Sigmoid colon (tissue), 7 donors: ENCODE results near the gene OR5K1. TPM values are rescaled to one million over a fixed set of nuclear protein-coding genes. Genes with fewer than 3 reads are reported as not detected.

ENCODE experiments used
- DNase-seq: peaks from one replicate; pipeline ENCODE4 v3.0.0-alpha.2; 2019
- H3K27ac ChIP-seq, 4 donors: fragments of 200-600 bp; sonication (generic); one replicate each; pipeline ENCODE4 v1.5.1; 2016 to 2019; ENCODE audit warnings: mild to moderate bottlenecking in 1 of 4
- H3K27me3 ChIP-seq, 3 donors: fragments of 200-600 bp; sonication (generic); one replicate each; pipeline ENCODE4 v1.5.1; 2019; ENCODE audit warnings: mild to moderate bottlenecking in 1 of 3
- H3K36me3 ChIP-seq, 4 donors: fragments of 200-600 bp; sonication (generic); one replicate each; pipeline ENCODE4 v1.5.1; 2016 to 2019
- H3K4me1 ChIP-seq, 4 donors: fragments of 200-600 bp; sonication (generic); one replicate each; pipeline ENCODE4 v1.5.1; 2017 to 2019
- H3K4me3 ChIP-seq, 4 donors: fragments of 200-600 bp; sonication (generic); one replicate each; pipeline ENCODE4 v1.5.1; 2017 to 2019; ENCODE audit warnings: mild to moderate bottlenecking in 2 of 4, moderate library complexity in 1 of 4
- H3K9me3 ChIP-seq, 4 donors: fragments of 200-600 bp in 3 of 4; sonication (generic) in 3 of 4; one replicate each; pipeline versions ENCODE4 v1.5.1 to v1.6.1; 2013 to 2019
- CTCF ChIP-seq, 4 experiments: fragments of 450-650 bp in 3 of 4; fragments of 200-600 bp in 1 of 4; IDR thresholded peaks; one replicate each; pipeline ENCODE4 v1.5.1; 2016 to 2019; ENCODE audit warnings: antibody characterized with exemption in 4 of 4, mild to moderate bottlenecking in 3 of 4, moderate library complexity in 2 of 4
- EP300 ChIP-seq, 4 donors: sonication (generic); formaldehyde crosslinking; IDR thresholded peaks; one replicate each; pipeline ENCODE4 v1.6.1; 2017; ENCODE audit warnings: antibody characterized with exemption in 4 of 4
- POLR2A ChIP-seq, 2 donors: fragments of 450-650 bp; IDR thresholded peaks; one replicate each; pipeline ENCODE4 v1.6.1; 2016; ENCODE audit warnings: antibody characterized with exemption in 2 of 2, mild to moderate bottlenecking in 2 of 2, moderate library complexity in 2 of 2
- POLR2AphosphoS5 ChIP-seq, 4 donors: sonication (generic); formaldehyde crosslinking; IDR thresholded peaks; one replicate each; pipeline ENCODE4 v1.6.1; 2017; ENCODE audit warnings: antibody characterized with exemption in 4 of 4
- WGBS, 2 donors: extraction: QIAGEN DNeasy Blood & Tissue Kit; methylation state at CpG; one replicate each; pipeline ENCODE4 v1.1.7; 2013; 5-methylcytosine and 5-hydroxymethylcytosine counted together
- intact Hi-C: fragments of 100-400 bp; cut with DNase I; formaldehyde crosslinking; loops from one replicate; pipeline ENCODE4 v1.15.1; 2023
- polyA plus RNA-seq, 3 donors: library from polyadenylated mRNA; stranded (reverse); fragments of 200-250 nt; gene quantifications; one replicate each; pipeline ENCODE4 v1.2.3, GENCODE V29; 2013
- total RNA-seq, 4 donors: library from RNA; depleted of rRNA; stranded (reverse); fragments of >200 nt; gene quantifications; one replicate each; pipeline ENCODE4 v1.1.0, GENCODE V29; 2016
- donor health status: healthy with polysubstance abuse.
- donor health status: Bipolar disorder and iron deficiency.
- donor health status: healthy.

The OR5K1 gene
- total and polyA plus RNA-seq, 7 donors = not detected

GRCh38 chr3:98457543-98457942 is 5.5 kb upstream of the OR5K1 start:
- no peaks in the 10 kb centered on the region for H3K4me1 ChIP-seq
- no peak overlapping the region for H3K27ac ChIP-seq
- intact Hi-C loops = no loop called here
- H3K27me3 ChIP-seq = no peaks in the 10 kb centered on the region
- H3K4me3 ChIP-seq = no peak overlapping the region
- H3K36me3 ChIP-seq = no peaks in the 10 kb centered on the region
- TF ChIP-seq CTCF (IDR thresholded peaks at IDR 0.05) = no peak
- TF ChIP-seq POLR2A (IDR thresholded peaks at IDR 0.05) = no peak
- no peak for TF ChIP-seq EP300 (IDR thresholded peaks at IDR 0.05)
- no peak for TF ChIP-seq POLR2AphosphoS5 (IDR thresholded peaks at IDR 0.05)
- DNase-seq = no peak
- 87 to 91% methylated on average over 2 of the region's 2 CpGs for WGBS, 2 donors
- peaks cover 0 to 7% (median 2%) of the 10 kb centered on the region in 4 donors for H3K9me3 ChIP-seq

- TF ChIP-seq EP300 (IDR thresholded peaks at IDR 0.05) = no peak
- no peak overlapping the region for H3K27ac ChIP-seq
- no peaks in the 10 kb centered on the region for H3K27me3 ChIP-seq
- peaks cover 0 to 7% (median 2%) of the 10 kb centered on the region in 4 donors for H3K9me3 ChIP-seq
- no peak for DNase-seq
- H3K36me3 ChIP-seq = no peaks in the 10 kb centered on the region
- H3K4me1 ChIP-seq = no peaks in the 10 kb centered on the region
- no peak overlapping the region for H3K4me3 ChIP-seq
- intact Hi-C loops = no loop called here
Observed at GRCh38 chr3:98460220-98460619, 2.8 kb upstream of the OR5K1 start.

DNA sequence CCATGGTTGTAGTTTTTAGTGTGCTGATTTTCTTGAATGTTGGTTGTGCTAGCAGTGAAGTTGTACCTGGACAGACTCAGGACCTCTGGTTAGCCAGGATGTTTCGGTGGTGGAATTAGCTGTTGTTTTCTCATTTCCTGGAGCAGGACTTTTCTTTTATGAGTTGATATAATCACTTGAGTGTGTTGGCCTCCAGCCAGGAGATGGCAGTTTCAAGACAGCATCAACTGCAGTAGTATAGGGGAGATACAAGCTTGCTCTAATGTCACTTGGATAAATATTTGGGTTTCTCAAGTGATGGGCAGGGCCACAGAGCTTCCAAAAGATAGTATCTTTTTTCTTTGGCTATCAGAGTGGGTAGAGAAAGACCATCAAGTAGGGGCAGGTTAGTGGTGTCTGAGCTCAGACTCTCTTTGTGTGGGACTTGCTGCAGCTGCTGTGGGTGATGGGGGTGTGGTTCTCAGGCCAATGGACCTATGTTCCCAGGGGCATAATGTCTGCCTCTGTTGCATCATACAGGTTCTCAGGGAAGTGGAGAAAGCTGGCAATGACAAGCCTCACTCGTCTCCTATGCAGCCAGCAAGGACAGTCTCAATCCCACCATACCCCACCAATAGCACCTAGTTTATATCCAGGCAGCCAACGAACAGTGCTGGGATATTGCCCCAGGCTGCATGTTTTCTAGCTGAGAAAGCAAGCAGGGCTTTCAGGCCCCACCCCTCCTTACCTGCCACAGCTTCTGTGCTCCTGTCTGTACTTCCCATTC is 19.9 kb downstream of the OR5K1 start:
- TF ChIP-seq POLR2AphosphoS5 (IDR thresholded peaks at IDR 0.05) = no peak
- TF ChIP-seq EP300 (IDR thresholded peaks at IDR 0.05) = no peak
- no peak for TF ChIP-seq POLR2A (IDR thresholded peaks at IDR 0.05)
- no peak for TF ChIP-seq CTCF (IDR thresholded peaks at IDR 0.05)
- H3K27ac ChIP-seq = no peak overlapping the region
- H3K4me3 ChIP-seq = no peak overlapping the region
- H3K9me3 ChIP-seq = peaks cover 0 to 21% (median 10%) of the 10 kb centered on the region in 4 donors
- 13 to 55% methylated on average over 3 of the region's 3 CpGs for WGBS, 2 donors
- no peaks in the 10 kb centered on the region for H3K36me3 ChIP-seq
- intact Hi-C loops = no loop called here
- no peak for DNase-seq
- no peaks in the 10 kb centered on the region for H3K4me1 ChIP-seq
- H3K27me3 ChIP-seq = no peaks in the 10 kb centered on the region

DNA sequence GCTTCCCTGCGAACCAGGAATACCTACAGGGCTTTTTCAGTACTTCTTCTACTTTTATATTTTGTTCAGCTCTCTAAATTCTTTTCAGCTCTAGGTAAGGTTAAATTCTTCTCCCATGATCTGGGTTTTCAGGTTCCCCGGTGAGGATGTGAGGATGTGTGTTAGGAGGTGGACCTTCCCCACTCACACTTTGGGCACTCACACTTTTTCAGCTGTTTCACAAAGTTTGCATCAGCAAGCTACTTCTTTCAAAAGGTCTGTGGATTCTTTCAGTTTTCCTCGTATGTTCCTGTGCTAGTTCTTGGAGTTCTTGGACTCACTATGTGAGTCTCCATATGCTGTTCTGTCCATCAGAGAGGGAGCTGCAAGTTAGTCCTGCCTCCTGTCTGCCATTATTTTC is 20.6 kb downstream of the OR5K1 start:
- no peak overlapping the region for H3K4me3 ChIP-seq
- WGBS, 2 donors = 81 to 87% methylated on average over 3 of the region's 3 CpGs
- H3K27me3 ChIP-seq = no peaks in the 10 kb centered on the region
- no peaks in the 10 kb centered on the region for H3K4me1 ChIP-seq
- H3K27ac ChIP-seq = no peak overlapping the region
- no peak for DNase-seq
- no peaks in the 10 kb centered on the region for H3K36me3 ChIP-seq
- H3K9me3 ChIP-seq = peaks cover 0 to 15% (median 7%) of the 10 kb centered on the region in 4 donors
- no peak for TF ChIP-seq EP300 (IDR thresholded peaks at IDR 0.05)
- TF ChIP-seq POLR2AphosphoS5 (IDR thresholded peaks at IDR 0.05) = no peak
- no peak for TF ChIP-seq POLR2A (IDR thresholded peaks at IDR 0.05)
- TF ChIP-seq CTCF (IDR thresholded peaks at IDR 0.05) = no peak
- intact Hi-C loops = no loop called here

DNA sequence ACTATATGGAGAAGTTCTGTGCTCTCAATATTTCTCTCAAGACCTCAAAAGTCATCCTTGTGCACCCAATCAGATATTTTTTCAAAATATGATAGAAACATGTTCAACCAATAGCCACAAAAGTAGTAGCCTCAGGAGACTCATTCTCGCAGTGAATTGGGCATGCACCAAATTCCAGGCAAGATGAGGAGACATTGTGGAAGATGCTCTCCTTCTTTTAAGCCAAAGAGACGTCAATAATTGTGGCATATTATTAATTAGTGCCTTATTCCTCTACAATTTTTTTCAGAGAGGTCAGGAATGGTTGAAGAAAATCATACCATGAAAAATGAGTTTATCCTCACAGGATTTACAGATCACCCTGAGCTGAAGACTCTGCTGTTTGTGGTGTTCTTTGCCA is 34.4 kb downstream of the OR5K1 start, which contains the start of gene OR5K2:
OR5K2 (plus strand) TSS at position 301 of the 400 bp plus-strand sequence; CDS start at position 301, 0 bp downstream.
- Histone ChIP-seq H3K4me1 (no peaks in the 10 kb centered on the region), H3K4me3 (no peak within 1 kb of the TSS), H3K27me3 (no peaks in the 10 kb centered on the region), H3K9me3 (no peaks in the 10 kb centered on the region), H3K36me3 (no peaks in the 10 kb centered on the region), H3K27ac (no peak within 1 kb of the TSS)
- no peak for DNase-seq
- WGBS, 2 donors = 76 to 85% methylated on average over 2 of the region's 2 CpGs
- intact Hi-C loops = no loop called here
- TF ChIP-seq POLR2AphosphoS5 (IDR thresholded peaks at IDR 0.05) (no peak), POLR2A (IDR thresholded peaks at IDR 0.05) (no peak), CTCF (IDR thresholded peaks at IDR 0.05) (no peak), EP300 (IDR thresholded peaks at IDR 0.05) (no peak)
